Astrocyte of the cerebellum (primary cell): ENCODE results near the gene SFTPB.

Experiments
- DNase-seq: peaks from one replicate; pipeline ENCODE4 v3.0.0-alpha.2; 2011; ENCODE audit warnings: low read depth
- H3K4me3 ChIP-seq: 2 replicates; pipeline ENCODE4 v1.5.1; 2011; ENCODE audit warnings: mild to moderate bottlenecking, low read depth, low read length, moderate library complexity
- CTCF ChIP-seq: IDR thresholded peaks from 2 replicates; pipeline ENCODE4 v1.5.1; 2012; ENCODE audit warnings: low read length, low read depth, moderate library complexity, mild to moderate bottlenecking; ENCODE audit errors: missing control alignments
- in situ Hi-C: cut with HindIII; loops from 2 replicates; pipeline ENCODE4 v1.10.0; 2017; ENCODE audit warnings: low sequenced_read_pairs

Gene SFTPB

GRCh38 chr2:85704038-85704437 is 36.0 kb upstream of the SFTPB start:
- no peak for DNase-seq
- no peak overlapping the region for H3K4me3 ChIP-seq
- in situ Hi-C loops = loop anchor here (25.0 kb wide), 1 partner anchor 383 kb away; no protein-coding TSS in a partner anchor
- TF ChIP-seq CTCF = no peak

GRCh38 chr2:85703329-85703728 is 35.3 kb upstream of the SFTPB start:
- no peak for TF ChIP-seq CTCF
- no peak for DNase-seq
- no peak overlapping the region for H3K4me3 ChIP-seq
- in situ Hi-C loops = loop anchor here (25.0 kb wide), 1 partner anchor 384 kb away; no protein-coding TSS in a partner anchor

- no peak overlapping the region for H3K4me3 ChIP-seq
- in situ Hi-C loops = loop anchor here (25.0 kb wide), 1 partner anchor 385 kb away; no protein-coding TSS in a partner anchor
- no peak for DNase-seq
- no peak for TF ChIP-seq CTCF
Measured at GRCh38 chr2:85702800-85703199, 34.8 kb upstream of the SFTPB start.

GRCh38 chr2:85702172-85702571 is 34.2 kb upstream of the SFTPB start:
- TF ChIP-seq CTCF = no peak
- in situ Hi-C loops = loop anchor here (25.0 kb wide), 1 partner anchor 385 kb away; no protein-coding TSS in a partner anchor
- H3K4me3 ChIP-seq = no peak overlapping the region
- DNase-seq = peak; percentile 26

- DNase-seq = no peak
- in situ Hi-C loops = no loop called here
- H3K4me3 ChIP-seq = no peak overlapping the region
- TF ChIP-seq CTCF = no peak
Measured at GRCh38 chr2:85699325-85699724, 31.3 kb upstream of the SFTPB start.

- DNase-seq = no peak
- in situ Hi-C loops = no loop called here
- no peak overlapping the region for H3K4me3 ChIP-seq
- no peak for TF ChIP-seq CTCF
Measured at GRCh38 chr2:85698880-85699254, 30.9 kb upstream of the SFTPB start.
